ENCODE data around the gene CYSTM1.
"Not testable (repeated sequence)": the region's sequence is repeated elsewhere in the genome, so short reads cannot be mapped to it uniquely, and the experiment has no call there.

- TF ChIP-seq CTCF (IDR thresholded peaks at IDR 0.05; ENCODE audit: borderline replicate concordance, extremely low read depth, low read length, poor library complexity, severe bottlenecking); EZH2 (IDR thresholded peaks at IDR 0.05; ENCODE audit: borderline replicate concordance, low read depth, low read length, severe bottlenecking): not testable (repeated sequence)
Measured at GRCh38 chr5:140154710-140155381, 20.1 kb upstream of the CYSTM1 start.
